HG03575 (cell line): ENCODE measurements around the gene PKN3.
"Not testable (repeated sequence)": the region's sequence is repeated elsewhere in the genome, so short reads cannot be mapped to it uniquely, and the experiment has no call there.

Experiments used
- ATAC-seq: cut with Tn5 transposase; IDR thresholded peaks from one replicate; pipeline ENCODE4 v1.9.1; 2021; ENCODE audit not compliant: unreplicated experiment, insufficient number of reproducible peaks, low FRiP score; ENCODE audit errors: extremely low read depth

The PKN3 gene

DNA sequence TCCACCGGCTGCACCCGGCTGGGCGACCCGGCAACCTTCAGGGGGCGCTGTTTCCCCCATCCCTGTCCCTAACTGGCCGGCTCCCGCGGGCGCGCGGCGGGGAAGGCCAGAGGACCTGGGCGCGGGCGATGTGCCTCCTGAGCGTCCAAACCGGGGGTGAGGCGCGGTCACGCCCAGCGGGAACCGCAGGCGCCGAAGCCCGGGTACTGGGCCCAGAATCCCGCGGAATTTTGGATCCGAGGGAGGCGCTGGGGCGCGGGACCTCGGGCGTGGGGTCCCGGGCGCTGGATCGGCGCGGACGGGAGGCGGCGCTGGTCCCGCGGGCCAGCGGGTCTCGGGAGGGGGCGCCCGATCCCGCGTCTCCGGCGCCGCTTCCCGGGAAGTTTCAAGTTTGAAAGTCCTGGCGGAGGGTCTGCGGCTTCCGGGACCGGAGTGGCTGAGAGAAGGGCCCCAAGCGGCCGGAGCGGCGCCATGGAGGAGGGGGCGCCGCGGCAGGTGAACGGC, at the start of gene PKN3:
Gene PKN3, plus strand, starts transcription at position 59 of the 504 bp plus-strand sequence. Its CDS starts 413 bp downstream, at position 472.
- ATAC-seq, result no peak

DNA sequence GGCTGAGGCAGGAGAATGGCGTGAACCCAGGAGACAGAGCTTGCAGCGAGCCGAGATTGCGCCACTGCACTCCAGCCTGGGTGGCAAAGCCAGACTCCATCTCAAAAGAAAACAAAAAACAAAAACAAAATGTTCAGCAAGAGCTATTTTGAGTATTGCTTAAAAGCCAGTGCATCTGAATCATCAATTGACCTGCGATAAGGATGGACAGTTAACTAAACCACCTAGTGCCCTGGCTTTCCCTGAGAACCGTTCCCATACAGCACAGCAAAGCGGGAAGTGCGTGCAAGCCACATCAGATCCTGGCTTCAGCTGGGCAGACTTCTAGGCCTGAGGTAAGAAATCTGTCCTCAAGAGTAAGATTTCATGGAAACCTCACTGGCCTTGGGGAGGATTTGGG, 48.4 kb upstream of the PKN3 start:
- ATAC-seq, result no peak

DNA sequence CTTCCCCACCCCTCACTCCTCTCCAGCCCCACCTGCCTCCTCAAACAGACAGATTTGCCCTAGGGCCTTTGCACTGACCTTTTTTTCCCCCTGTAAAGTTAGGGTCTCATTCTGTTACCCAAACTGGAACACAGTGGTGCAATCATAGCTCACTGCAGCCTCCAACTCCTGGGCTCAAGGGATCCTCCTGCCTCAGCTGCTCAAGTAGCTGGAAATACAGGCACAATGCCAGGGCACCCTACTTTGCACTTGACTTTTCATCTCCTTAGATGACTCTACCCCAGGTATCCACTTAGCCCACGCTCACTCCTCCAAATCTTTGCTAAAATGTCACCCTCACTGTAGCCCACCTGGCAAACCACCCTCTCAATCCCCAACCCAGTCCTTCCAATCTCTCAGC, 47.8 kb upstream of the PKN3 start:
- no peak for ATAC-seq

DNA sequence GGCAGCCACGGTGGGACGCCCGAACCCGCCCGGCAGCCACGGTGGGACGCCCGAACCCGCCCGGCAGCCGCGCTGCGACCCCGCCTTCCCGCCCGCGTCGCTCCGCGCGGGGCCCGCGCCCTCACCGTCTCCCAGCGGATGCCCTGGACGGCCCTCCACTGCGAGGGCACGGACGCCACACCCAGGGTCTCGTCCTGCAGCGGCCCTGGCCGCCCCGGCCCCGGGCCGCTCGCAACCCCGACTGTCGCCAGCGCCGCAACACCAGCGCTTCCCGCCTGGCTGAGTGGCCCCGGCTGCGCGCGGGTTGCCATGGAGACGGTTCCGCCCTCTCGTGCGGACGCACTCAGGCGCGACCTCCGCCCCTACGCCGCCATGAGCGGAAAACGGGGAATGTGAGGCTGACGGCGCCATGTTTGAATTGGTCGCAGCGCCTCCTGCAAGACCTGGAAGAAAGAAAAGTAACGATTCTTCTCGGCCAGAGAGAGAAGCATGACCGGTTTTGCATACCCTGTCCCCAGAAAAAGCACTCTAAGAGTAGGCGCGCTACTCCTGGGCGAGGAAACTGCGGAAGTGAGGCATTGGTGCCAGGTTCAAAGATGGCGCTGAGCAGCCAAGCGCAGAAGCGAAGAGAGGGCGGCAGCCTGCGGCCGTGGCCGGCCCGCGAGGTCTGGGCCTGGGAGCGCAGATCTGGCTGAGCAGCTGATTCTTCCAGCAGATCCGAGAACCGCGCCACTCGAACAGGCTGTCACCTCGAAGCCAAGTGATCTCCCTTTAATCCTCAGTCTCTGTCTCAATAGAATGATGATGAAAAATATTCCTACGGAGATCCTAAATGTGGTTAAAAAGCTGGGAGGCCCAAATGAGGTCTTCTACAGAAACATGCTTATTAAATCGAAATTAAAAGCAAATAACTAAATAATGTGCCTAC, 45.6 kb upstream of the PKN3 start, which contains the start of gene DYNC2I2:
Gene DYNC2I2, minus strand, starts transcription at position 432 of the 928 bp plus-strand sequence. Its CDS starts 121 bp downstream, at position 311.
- no peak for ATAC-seq

DNA sequence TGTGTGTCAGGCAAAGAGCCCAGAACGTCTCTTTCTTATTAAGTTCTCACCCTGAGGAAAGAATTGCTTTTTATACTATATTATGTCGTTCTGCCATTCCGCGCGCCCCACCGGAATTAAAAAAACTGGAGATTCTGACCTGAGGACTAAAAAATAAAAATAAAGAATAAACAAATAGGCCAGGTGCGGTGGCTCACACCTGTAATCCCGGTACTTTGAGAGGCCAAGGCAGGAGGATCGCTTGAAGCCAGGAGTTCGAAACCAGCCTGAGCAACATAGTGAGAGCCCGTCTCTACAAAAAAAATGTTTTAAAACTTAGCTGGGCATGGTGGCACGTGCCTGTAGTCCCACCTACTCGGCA, 45.0 kb upstream of the PKN3 start:
- no peak for ATAC-seq

DNA sequence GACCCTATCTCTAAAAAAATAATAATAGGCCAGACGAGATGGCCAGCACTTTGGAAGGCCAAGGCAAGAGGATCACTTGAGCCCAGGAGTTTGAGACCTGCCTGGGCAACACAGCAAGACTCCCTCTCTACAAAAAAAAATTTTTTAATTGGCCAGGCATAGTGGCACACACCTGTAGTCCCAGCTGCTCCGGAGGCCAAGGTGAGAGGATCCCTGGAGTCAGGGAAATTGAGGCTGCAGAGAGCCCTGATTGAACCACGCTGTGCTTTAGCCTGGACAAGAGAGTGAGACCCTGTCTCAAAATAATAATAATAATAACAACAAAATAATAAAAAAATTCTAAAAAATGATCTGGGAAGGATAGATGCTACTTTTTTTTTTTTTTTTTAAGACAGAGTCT, 44.5 kb upstream of the PKN3 start:
- ATAC-seq, result no peak

DNA sequence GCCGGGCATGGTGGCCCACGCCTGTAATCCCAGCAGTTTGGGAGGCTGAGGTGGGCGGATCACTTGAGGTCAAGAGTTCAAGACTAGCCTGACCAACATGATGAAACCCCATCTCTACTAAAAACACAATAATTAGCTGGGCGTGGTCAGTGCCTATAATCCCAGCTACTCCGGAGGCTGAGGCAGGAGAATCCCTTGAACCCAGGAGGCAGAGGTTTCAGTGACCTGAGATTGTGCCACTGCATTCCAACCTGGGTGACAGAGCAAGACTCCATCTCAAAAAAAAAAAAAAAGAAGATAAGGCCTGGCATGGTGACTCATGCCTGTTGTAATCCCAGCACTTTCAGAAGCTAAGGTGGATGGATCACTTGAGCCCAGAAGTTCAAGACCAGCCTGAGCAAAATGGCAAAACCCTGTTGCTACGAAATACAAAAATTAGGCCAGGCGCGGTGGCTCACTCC, 35.8 kb upstream of the PKN3 start:
- ATAC-seq, result not testable (repeated sequence)

DNA sequence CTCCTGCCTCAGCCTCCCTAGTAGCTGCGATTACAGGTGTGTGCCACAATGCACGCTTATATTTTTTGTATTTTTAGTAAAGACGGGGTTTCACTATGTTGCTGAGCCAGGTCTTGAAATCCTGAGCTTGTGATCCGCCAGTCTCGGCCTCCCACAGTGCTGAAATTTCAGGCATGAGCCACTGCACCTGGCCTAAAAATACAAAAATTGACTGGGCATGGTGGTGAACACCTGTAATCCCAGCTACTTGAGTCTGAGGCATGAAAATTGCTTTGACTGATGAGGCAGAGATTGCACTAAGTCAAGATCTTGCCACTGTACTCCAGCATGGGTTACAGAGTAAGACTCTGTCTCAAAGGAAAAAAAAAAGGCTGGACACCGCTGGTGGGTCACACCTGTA, 32.5 kb upstream of the PKN3 start:
- ATAC-seq, result no peak

DNA sequence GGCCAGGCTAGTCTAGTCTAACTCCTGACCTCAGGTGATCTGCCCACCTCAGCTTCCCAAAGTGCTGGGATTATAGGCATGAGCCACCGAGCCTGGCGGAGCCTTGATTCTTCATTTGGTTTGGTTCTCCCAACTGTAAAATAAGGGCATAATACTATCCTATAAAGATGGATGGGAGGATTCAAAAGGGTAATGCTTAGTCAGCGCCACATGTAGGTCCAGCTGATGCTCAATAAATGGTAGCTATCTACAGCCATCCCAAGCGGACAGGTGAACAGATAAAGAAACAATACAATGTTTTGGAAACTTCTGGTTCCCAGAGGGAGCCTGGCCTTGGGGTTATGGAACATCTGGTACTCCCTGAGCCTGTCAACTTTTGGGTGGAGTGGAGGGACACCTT, 26.9 kb upstream of the PKN3 start:
- ATAC-seq, result no peak

DNA sequence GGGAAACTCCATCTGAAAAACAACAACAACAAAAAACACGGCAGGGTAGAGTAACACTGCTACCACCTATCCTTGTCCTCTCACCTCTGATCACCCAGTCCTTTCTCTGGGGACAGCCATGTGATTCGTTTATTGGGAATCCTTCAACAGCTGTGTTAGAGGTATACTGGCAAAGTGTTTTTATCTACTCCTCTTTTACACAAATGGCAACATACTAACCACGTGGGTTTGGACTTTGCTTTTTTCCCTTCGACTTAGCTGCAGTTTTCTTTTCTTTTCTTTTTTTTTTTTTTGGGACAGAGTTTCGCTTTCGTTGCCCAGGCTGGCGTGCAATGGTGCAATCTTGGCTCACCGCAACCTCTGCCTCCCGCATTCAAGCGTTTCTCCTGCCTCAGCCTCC, 24.5 kb upstream of the PKN3 start:
- no peak for ATAC-seq

DNA sequence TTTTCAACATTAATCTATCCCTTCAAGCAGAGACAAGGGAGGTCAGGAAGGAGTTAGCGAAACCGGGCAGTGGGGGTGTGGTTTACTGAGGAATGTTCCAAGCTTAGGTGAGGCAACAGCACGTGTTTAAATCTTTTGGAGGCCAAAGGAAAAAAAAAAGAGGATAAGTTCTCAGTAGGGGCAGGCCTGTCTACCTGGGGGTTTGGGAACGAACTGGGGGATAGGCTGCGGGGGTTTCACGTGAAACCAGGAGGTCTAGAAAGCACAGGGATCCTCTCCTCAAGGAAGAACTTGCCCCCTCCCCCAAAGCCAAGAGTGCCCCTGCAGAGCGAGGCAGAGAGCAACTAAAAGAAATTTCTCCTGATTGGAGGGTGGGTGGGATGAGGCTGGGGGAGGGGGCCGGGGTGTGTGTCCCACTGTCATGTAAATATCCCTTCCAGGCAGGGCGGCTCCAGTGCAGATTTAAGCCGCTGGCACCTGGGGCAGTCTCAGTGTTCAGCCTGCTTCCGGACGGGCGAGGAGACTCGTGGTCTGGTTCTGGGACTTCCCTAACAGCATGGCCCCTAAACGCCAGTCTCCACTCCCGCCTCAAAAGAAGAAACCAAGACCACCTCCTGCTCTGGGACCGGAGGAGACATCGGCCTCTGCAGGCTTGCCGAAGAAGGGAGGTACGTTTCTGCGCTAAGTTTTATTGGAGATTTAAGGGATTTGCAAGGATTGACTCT, 18.8 kb upstream of the PKN3 start:
- ATAC-seq, result no peak

DNA sequence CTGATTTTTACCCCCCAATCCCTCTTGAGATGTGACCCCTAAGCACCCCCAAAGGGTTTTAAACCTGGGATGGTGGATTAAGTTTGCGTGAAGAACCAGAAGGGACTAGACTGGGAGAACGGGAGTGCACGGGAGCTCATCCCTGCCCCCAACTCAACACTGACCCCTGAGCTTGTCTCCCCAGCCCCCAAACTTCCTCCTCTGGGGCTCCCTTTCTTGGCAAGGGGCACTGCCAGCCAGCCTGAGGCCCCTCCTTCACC, 18.3 kb upstream of the PKN3 start:
- ATAC-seq, result no peak

DNA sequence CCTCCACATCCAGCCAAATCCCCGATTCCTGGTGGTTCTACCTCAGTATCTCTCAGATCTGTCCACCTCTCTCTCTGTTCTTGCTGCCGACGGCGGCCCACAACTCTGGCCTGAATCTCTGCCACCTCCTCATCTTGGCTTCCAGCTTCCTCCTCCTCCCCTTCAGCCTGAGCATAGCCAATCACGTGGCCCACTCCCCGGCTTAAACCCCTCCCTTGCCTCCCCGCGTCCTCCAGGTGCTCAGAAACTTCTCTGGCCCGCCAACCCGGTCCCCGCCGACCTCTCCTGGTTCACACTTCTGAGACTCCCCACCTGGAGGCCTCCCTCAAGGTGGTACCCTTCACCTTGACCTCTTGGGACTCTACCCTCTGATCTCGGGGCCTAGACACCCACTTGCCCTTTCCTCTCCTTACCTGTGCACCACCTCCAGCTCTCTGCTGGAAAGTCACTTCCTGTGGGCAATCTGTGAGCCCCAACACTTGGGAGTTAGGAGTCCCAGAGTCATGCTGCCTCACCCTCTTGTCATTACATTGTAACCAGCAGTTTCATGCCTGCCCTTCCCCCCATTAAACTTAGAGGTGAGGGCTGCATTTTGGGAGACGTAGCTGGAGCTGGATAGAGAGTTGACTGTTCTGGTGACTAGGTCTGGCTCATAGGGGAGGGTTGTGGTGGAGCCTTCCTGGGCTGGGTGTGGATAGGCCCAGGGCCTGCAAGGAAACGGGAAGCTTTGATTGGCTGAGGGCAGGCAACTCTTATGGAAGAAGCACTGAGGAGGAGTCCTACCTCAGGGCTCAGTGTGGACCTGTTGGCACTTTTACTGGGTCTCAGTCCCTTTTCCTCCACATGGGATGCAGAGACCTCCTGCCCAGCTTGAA, 17.7 kb upstream of the PKN3 start:
- ATAC-seq, result no peak

DNA sequence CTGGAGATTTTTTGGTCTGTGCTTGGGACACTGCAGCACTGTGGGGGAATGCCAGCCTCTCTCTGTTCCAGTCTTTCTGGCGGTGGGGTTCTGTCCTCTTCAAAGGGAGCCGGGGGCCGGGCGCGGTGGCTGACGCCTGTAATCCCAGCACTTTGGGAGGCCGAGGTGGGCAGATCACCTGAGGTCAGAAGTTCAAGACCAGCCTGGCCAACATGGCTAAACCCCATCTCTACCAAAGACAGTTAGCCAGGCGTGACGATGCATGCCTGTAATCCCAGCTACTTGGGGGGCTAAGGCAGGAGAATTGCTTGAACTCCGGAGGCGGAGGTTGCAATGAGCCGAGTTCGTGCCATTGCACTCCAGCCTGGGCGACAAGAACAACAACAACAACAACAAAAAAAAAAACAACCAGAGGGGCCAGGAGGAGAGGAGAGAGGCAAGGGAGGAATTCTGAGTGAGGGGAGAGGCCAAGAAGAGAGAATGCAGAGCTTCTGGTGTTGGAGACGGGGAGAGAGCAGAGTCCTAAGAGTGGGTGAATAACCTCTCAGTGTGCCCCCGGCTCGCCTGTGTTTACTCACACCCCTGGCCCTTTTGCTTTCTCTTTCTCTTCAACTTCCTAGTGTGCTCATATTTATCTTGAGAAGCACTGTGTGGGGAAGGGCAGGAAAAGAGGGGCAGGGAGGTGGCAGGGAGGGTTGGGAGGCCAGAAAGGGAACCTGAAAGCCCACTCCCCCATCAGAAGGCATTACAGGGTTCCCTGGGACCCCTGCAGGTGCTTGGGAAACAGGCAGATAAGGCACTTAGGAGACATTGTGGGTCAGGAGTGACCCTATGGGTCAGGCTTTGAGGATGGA, 16.4 kb upstream of the PKN3 start:
- ATAC-seq, result no peak

DNA sequence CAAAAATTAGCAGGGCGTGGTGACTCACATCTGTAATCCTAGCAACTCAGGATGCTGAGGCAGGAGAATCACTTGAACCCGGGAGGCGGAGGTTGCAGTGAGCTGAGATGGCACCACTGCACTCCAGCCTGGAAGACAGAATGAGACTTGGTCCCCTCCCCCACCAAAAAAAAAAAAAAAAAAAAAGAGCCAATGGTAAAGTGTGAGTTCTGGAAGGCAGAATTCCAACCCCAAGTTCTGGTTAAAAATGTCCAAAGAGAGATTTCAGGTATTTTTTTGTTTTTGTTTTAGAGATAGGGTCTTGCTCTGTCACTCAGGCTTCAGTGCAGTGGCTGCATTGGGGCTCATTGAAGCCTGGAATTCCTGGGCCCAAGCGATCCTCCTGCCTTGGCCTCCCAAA, 14.8 kb upstream of the PKN3 start:
- no peak for ATAC-seq

DNA sequence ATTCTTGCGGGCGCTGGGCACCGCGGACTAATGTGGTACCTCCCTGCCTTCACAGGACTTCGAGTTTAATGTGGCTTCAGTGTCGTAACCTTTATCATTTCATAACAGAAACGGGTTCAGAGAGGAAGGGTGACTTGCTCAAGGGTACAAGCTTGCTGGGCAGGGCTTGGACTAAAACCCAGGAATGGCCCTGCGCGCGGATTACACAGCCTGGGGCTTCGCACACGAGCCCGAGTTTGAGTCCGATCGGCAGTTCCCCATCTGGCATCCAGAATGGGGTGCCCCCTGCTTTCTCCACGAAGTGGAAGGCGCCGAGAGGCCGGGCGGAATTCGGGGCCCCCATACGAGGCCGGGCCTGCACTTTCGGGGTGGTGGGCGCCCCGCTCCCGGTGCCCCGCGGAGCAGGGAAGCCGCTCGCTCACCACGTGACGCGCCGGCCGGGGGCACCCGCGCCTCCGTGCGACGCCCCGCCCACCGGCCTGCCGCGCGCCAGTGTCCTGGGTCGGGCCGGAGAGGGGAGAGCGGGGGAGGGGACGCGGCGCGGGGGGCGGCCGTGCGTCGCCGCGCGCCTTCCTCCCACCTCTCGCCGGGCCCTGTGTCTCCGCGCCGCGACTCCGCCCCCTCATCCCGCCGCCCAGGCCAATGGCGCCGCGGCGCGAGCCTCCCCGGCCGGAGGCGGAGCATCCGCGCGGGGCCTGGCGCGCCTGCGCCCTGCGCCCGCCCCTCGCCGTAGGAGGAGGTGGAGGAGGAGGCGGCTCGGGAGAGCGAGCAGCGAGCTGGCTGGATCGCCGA, 13.6 kb upstream of the PKN3 start, which contains the start of gene SET:
Gene SET, plus strand, starts transcription at position 722 of the 792 bp plus-strand sequence. CDS start 361 bp downstream, outside the sequence.
- no peak for ATAC-seq

DNA sequence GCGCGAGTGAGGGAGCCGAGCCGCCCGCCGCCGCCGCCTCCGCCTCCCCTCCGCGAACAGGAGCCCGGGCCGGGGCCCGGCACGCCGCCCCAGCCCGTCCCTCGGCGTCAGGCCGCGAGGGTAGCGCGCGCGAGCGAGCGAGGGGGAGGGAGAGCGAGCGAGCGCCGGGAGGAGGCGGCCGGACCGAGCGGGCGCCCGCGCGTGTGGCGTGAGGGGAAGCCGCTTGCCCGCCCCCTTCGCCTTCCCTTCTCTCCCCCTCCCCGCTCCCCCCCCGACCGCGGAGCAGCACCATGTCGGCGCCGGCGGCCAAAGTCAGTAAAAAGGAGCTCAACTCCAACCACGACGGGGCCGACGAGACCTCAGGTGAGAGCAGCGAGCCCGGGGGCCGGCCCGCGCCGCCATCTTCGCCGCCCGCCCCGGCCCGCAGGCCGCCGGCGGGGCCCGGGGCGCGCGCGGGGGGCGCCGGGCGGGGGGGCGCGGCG, 13.0 kb upstream of the PKN3 start:
- no peak for ATAC-seq
